Mesenchymal stem cell (in vitro differentiated cells and primary cell): Measurements from ENCODE around the gene LTB4R2.
"Not testable (repeated sequence)": the region's sequence is repeated elsewhere in the genome, so short reads cannot be mapped to it uniquely, and the experiment has no call there.

Experiments
- DNase-seq: peaks from one replicate; pipeline ENCODE4 v3.0.0-alpha.2; 2013
- H2AFZ ChIP-seq: one replicate; pipeline ENCODE4 v1.6.1; 2013; ENCODE audit warnings: low read depth, mild to moderate bottlenecking, control low read depth, inconsistent platforms, low read length, moderate library complexity
- H2AK5ac ChIP-seq: 2 replicates; pipeline ENCODE4 v1.6.1; 2013; ENCODE audit warnings: low read length, moderate library complexity, mild to moderate bottlenecking, inconsistent platforms; ENCODE audit not compliant: severe bottlenecking
- H2BK120ac ChIP-seq: one replicate; pipeline ENCODE4 v1.6.1; 2013; ENCODE audit warnings: low read depth, mild to moderate bottlenecking, inconsistent platforms, low read length, moderate library complexity
- H2BK12ac ChIP-seq, 2 experiments: one replicate each; pipeline ENCODE4 v1.6.1; 2013; ENCODE audit warnings: inconsistent platforms in 2 of 2, low read length in 2 of 2, mild to moderate bottlenecking in 2 of 2, moderate library complexity in 2 of 2, control low read depth in 1 of 2
- H2BK15ac ChIP-seq: one replicate; pipeline ENCODE4 v1.6.1; 2013; ENCODE audit warnings: mild to moderate bottlenecking, low read depth, inconsistent platforms; ENCODE audit not compliant: poor library complexity, severe bottlenecking
- H2BK5ac ChIP-seq: 2 replicates; pipeline ENCODE4 v1.6.1; 2013; ENCODE audit warnings: low read depth, mild to moderate bottlenecking, low read length, control low read depth, inconsistent platforms; ENCODE audit not compliant: poor library complexity, severe bottlenecking
- H3K14ac ChIP-seq, 2 experiments: one replicate each; pipeline ENCODE4 v1.6.1; 2013; ENCODE audit warnings: inconsistent platforms in 2 of 2, low read length in 2 of 2, control low read depth in 1 of 2, mild to moderate bottlenecking in 1 of 2, moderate library complexity in 1 of 2
- H3K18ac ChIP-seq, 2 experiments: one replicate each; pipeline ENCODE4 v1.6.1; 2013; ENCODE audit warnings: inconsistent platforms in 2 of 2, low read length in 2 of 2, control low read depth in 1 of 2, low read depth in 1 of 2, mild to moderate bottlenecking in 1 of 2
- H3K23ac ChIP-seq, 2 experiments: one replicate each; pipeline ENCODE4 v1.6.1; 2013; ENCODE audit warnings: inconsistent platforms in 2 of 2, low read length in 2 of 2, mild to moderate bottlenecking in 2 of 2, moderate library complexity in 2 of 2, control low read depth in 1 of 2
- H3K27ac ChIP-seq: 2 replicates; pipeline ENCODE4 v1.5.1; 2013; ENCODE audit warnings: mild to moderate bottlenecking, moderate library complexity, low read length, control low read depth, inconsistent platforms; ENCODE audit not compliant: poor library complexity, severe bottlenecking
- H3K27me3 ChIP-seq, 2 experiments: 2 replicates each; pipeline versions ENCODE4 v1.6.1 to v1.7.0; 2013; ENCODE audit warnings: low read length in 2 of 2, mild to moderate bottlenecking in 2 of 2, moderate library complexity in 2 of 2, control low read depth in 1 of 2, inconsistent platforms in 1 of 2; ENCODE audit not compliant: control insufficient read depth in 1 of 2, insufficient read depth in 1 of 2
- H3K36me3 ChIP-seq, 2 experiments: 2 replicates each; pipeline versions ENCODE4 v1.6.1 to v1.7.0; 2013; ENCODE audit warnings: low read length in 2 of 2, control low read depth in 1 of 2, inconsistent platforms in 1 of 2, low read depth in 1 of 2, mild to moderate bottlenecking in 1 of 2; ENCODE audit not compliant: insufficient read depth in 2 of 2, control insufficient read depth in 1 of 2
- H3K4ac ChIP-seq, 2 experiments: one replicate each; pipeline ENCODE4 v1.6.1; 2013; ENCODE audit warnings: inconsistent platforms in 2 of 2, low read length in 2 of 2, mild to moderate bottlenecking in 2 of 2, moderate library complexity in 2 of 2, control low read depth in 1 of 2, low read depth in 1 of 2
- H3K4me1 ChIP-seq: 2 replicates; pipeline ENCODE4 v1.6.1; 2013; ENCODE audit warnings: low read depth, low read length, control low read depth; ENCODE audit not compliant: control insufficient read depth, insufficient read depth
- H3K4me2 ChIP-seq: 2 replicates; pipeline ENCODE4 v1.6.1; 2013; ENCODE audit warnings: low read length, mild to moderate bottlenecking, inconsistent platforms; ENCODE audit not compliant: poor library complexity, severe bottlenecking
- H3K4me3 ChIP-seq, 2 experiments: 2 replicates each; pipeline versions ENCODE4 v1.5.1 to v1.7.0; 2013; ENCODE audit warnings: low read length in 2 of 2, mild to moderate bottlenecking in 2 of 2, control low read depth in 1 of 2, low read depth in 1 of 2; ENCODE audit not compliant: insufficient read depth in 1 of 2
- H3K79me1 ChIP-seq: replicated peaks from 2 replicates; pipeline ENCODE4 v1.6.1; 2013; ENCODE audit warnings: mild to moderate bottlenecking, control low read depth, low read length, inconsistent platforms; ENCODE audit not compliant: poor library complexity, severe bottlenecking
- H3K9ac ChIP-seq: 2 replicates; pipeline ENCODE4 v1.7.0; 2013; ENCODE audit warnings: mild to moderate bottlenecking, low read length, moderate library complexity
- H3K9me3 ChIP-seq: 2 replicates; pipeline ENCODE4 v1.7.0; 2013; ENCODE audit warnings: mild to moderate bottlenecking, low read length; ENCODE audit not compliant: control insufficient read depth
- H4K8ac ChIP-seq: one replicate; pipeline ENCODE4 v1.6.1; 2013; ENCODE audit warnings: inconsistent platforms, mild to moderate bottlenecking, low read length, moderate library complexity
- H4K91ac ChIP-seq: one replicate; pipeline ENCODE4 v1.6.1; 2013; ENCODE audit warnings: mild to moderate bottlenecking, low read length, inconsistent platforms
- WGBS: methylation state at CpG from one replicate; pipeline ENCODE4 v1.1.7; 2013; ENCODE audit warnings: mixed read lengths; 5-methylcytosine and 5-hydroxymethylcytosine counted together

The LTB4R2 gene

DNA sequence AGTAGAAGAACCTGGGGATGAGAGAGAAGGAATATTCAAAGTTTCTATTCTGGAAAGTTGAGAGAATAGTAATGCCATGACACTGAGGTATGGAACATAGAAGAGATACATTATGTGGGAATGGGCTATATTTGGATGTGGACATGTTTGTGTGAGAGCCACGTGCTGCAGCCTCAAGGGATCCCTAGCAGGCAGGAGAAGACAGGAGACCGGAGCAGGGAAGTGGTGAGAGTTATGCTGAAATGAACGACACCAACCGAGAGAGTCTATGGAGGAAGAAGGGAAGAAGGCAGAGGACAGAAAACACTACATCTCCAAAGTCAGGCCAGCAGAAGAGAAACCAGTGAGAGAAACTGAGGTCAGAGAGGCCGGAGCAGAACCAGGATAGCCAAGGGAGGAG is 39.8 kb downstream of the LTB4R2 start:
- Histone ChIP-seq H2BK12ac (no peak overlapping the region), H2BK120ac (no peak overlapping the region), H3K4me3 (no peak overlapping the region), H3K9ac (no peak overlapping the region), H2BK5ac (no peak overlapping the region), H2AFZ (no peak overlapping the region), H2BK15ac (no peak overlapping the region), H3K14ac (no peak overlapping the region), H3K18ac (no peak overlapping the region), H3K23ac (no peak overlapping the region), H3K27ac (no peak overlapping the region), H3K9me3 (no peaks in the 10 kb centered on the region), H3K4ac (no peak overlapping the region), H2AK5ac (no peak overlapping the region), H3K79me1 (no peaks in the 10 kb centered on the region), H3K36me3 (no peaks in the 10 kb centered on the region), H4K91ac (no peak overlapping the region), H3K4me1 (no peaks in the 10 kb centered on the region), H4K8ac (no peak overlapping the region), H3K4me2 (no peak overlapping the region), H3K27me3 (peaks cover 0 to 61% of the 10 kb centered on the region in 2 experiments)
- WGBS, result 63% methylated on average over 5 of the region's 5 CpGs
- no peak for DNase-seq

DNA sequence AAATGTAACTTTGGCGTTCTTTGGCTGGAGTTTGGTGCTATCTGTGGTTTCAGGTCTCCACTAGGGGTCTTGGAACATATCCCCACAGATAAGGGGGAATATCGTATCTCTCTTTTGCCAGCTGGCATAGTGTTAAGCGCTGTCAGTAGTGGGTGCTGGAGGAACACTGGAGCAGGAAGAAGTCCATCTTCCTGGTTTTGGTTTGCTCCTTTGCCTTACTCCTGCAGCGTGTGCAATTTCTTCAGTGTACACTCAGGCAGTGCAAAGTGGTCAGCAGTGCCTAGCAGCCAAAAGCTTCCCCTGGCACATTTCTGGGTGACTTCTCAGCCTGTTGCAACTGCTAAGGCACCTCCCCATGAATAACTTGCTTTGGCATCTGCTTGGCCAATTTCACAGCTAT is 41.6 kb downstream of the LTB4R2 start:
- no peak overlapping the region for H4K91ac ChIP-seq
- no peak overlapping the region for H2BK120ac ChIP-seq
- H3K18ac ChIP-seq, result no peak overlapping the region
- no peaks in the 10 kb centered on the region for H3K9me3 ChIP-seq
- DNase-seq, result peak; percentile 56
- H3K9ac ChIP-seq, result peak overlapping the region; percentile 19
- WGBS, result 44% methylated on average over 4 of the region's 4 CpGs
- no peak overlapping the region for H2AK5ac ChIP-seq
- no peaks in the 10 kb centered on the region for H3K4me1 ChIP-seq
- H3K23ac ChIP-seq, result no peak overlapping the region
- no peak overlapping the region for H2BK15ac ChIP-seq
- no peak overlapping the region for H3K4ac ChIP-seq
- H2BK12ac ChIP-seq, result no peak overlapping the region
- peak overlapping the region; percentile 67 for H4K8ac ChIP-seq
- no peak overlapping the region for H3K14ac ChIP-seq
- H2BK5ac ChIP-seq, result no peak overlapping the region
- H3K27ac ChIP-seq, result no peak overlapping the region
- H2AFZ ChIP-seq, result no peak overlapping the region
- H3K4me3 ChIP-seq, result no peak overlapping the region
- no peak overlapping the region for H3K4me2 ChIP-seq
- no peaks in the 10 kb centered on the region for H3K36me3 ChIP-seq
- H3K27me3 ChIP-seq, result peaks cover 0 to 52% of the 10 kb centered on the region in 2 experiments
- H3K79me1 ChIP-seq, result no peaks in the 10 kb centered on the region

DNA sequence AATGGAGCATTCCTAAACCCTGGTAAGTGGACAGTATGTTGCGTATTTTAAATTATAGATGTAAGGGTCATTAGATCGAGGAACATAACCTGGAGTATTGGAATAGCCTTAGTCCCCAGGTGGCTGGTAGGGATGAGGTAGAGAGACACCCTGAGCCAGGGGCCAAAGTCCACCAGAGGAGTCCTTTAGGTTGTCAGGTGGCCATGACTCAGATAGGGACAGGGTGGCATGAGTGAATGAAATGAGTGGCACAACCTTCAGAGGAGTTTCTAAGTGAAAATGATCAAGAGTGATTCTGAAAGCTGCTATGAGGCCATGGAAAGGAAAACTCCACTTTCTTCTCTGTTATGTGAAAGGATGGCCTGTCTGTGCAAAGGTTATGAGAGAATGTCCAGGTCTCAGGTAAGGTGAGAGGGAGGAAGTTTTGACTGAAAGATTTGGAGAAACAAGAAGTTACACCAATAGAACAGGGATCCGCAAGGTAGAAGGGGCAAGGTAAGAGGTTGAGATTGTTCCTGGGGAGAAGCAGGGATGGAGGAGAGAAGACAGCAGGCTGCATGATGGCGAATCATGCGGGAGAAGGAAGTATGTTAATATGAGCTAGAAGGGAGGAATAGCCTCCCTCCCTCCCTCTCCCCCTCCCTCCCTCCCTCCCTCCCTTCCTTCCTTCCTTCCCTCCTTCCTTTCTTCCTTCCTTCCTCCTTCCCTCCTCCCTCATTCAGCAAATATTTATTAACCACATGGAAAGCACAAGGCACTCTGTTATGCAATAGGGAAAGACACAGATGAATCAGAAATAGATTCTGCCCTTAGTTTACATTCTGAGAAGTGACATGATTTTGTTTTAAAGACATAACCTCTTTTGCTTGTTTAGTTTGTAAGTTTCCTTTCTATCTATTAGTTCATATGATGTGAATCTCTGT is 43.9 kb downstream of the LTB4R2 start:
- no peak overlapping the region for H2AFZ ChIP-seq
- no peak overlapping the region for H4K91ac ChIP-seq
- H3K4me2 ChIP-seq, result no peak overlapping the region
- H3K18ac ChIP-seq, result peak overlapping the region; percentile 38 to 73
- no peak overlapping the region for H2BK15ac ChIP-seq
- H4K8ac ChIP-seq, result no peak overlapping the region
- H3K27me3 ChIP-seq, result peaks cover 0 to 42% of the 10 kb centered on the region in 2 experiments
- H3K23ac ChIP-seq, result no peak overlapping the region
- DNase-seq, result peak; percentile 87
- H3K4ac ChIP-seq, result peak overlapping the region in 1 of 2 experiments; percentile 30
- no peaks in the 10 kb centered on the region for H3K9me3 ChIP-seq
- no peak overlapping the region for H2BK5ac ChIP-seq
- H3K36me3 ChIP-seq, result no peaks in the 10 kb centered on the region
- peak overlapping the region; percentile 20 to 72 for H2BK12ac ChIP-seq
- H2AK5ac ChIP-seq, result no peak overlapping the region
- H3K27ac ChIP-seq, result no peak overlapping the region
- H3K14ac ChIP-seq, result no peak overlapping the region
- H2BK120ac ChIP-seq, result no peak overlapping the region
- H3K9ac ChIP-seq, result peak overlapping the region; percentile 25
- WGBS, result 96% methylated on average over 3 of the region's 5 CpGs
- no peaks in the 10 kb centered on the region for H3K79me1 ChIP-seq
- H3K4me3 ChIP-seq, result no peak overlapping the region
- no peaks in the 10 kb centered on the region for H3K4me1 ChIP-seq

DNA sequence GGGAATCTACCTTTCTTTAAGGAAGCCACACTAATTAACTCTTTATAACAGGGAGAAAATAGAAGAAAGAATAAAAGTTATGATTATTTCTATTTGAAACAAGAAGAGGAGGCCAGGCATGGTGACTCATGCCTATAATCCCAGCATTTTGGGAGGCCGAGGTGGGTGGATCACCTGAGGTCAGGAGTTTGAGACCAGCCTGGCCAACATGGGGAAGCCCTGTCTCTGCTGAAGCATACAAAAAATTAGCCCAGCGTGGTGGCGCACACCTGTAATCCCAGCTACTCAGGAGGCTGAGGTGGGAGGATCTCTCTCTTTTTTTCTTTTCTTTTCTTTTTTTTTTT is 44.5 kb downstream of the LTB4R2 start:
- Histone ChIP-seq H3K9ac (peak overlapping the region; percentile 6), H3K27me3 (peaks cover 0 to 38% of the 10 kb centered on the region in 2 experiments)
- not testable (repeated sequence) for H3K27ac ChIP-seq, H3K36me3 ChIP-seq, H2BK5ac ChIP-seq, H3K9me3 ChIP-seq, H2BK15ac ChIP-seq, H3K4me2 ChIP-seq, H3K18ac ChIP-seq, H3K4me3 ChIP-seq, H3K79me1 ChIP-seq, DNase-seq, H4K8ac ChIP-seq, H2AFZ ChIP-seq, H3K4ac ChIP-seq, H3K4me1 ChIP-seq, H2AK5ac ChIP-seq, H3K14ac ChIP-seq, H4K91ac ChIP-seq, H2BK12ac ChIP-seq, H3K23ac ChIP-seq, H2BK120ac ChIP-seq
- 29% methylated on average over 1 of the region's 3 CpGs for WGBS
